Breast epithelium (tissue), 4 donors: ENCODE data around the gene HSPA12B. TPM values are rescaled to one million over a fixed set of nuclear protein-coding genes. Genes with fewer than 3 reads are reported as not detected.
A peak's percentile ranks its signal among the peaks of the same experiment; 100 is the strongest.

Experiments used
- DNase-seq, 2 donors: peaks; one replicate each; pipeline ENCODE4 v3.0.0-alpha.2; 2019; ENCODE audit warnings: low spot score in 2 of 2
- H3K27ac ChIP-seq, 2 donors: fragments of 200-600 bp; sonication (generic) in 1 of 2; one replicate each; pipeline ENCODE4 v1.5.1; 2016 to 2019; ENCODE audit warnings: mild to moderate bottlenecking in 1 of 2
- H3K27me3 ChIP-seq, 2 donors: fragments of 200-600 bp; sonication (generic) in 1 of 2; one replicate each; pipeline versions ENCODE4 v1.5.1 to v1.6.0; 2017 to 2019; ENCODE audit warnings: control low read depth in 1 of 2, mild to moderate bottlenecking in 1 of 2
- H3K36me3 ChIP-seq: fragments of 200-600 bp; one replicate; pipeline ENCODE4 v1.5.1; 2019
- H3K4me1 ChIP-seq, 2 donors: fragments of 200-600 bp; sonication (generic); one replicate each; pipeline ENCODE4 v1.5.1; 2016 to 2019; ENCODE audit warnings: control low read depth in 1 of 2
- H3K4me3 ChIP-seq, 3 donors: fragments of 200-600 bp; sonication (generic); 1 replicate in 2 of 3; 2 replicates in 1 of 3; pipeline ENCODE4 v1.5.1; 2016 to 2019; ENCODE audit warnings: mild to moderate bottlenecking in 3 of 3, moderate library complexity in 2 of 3
- H3K9me3 ChIP-seq, 2 donors: fragments of 200-600 bp; sonication (generic) in 1 of 2; one replicate each; pipeline ENCODE4 v1.5.1; 2016 to 2019; ENCODE audit warnings: control low read depth in 1 of 2
- CTCF ChIP-seq, 3 donors: fragments of 450-650 bp; IDR thresholded peaks; one replicate each; pipeline ENCODE4 v1.5.1; 2016 to 2017; ENCODE audit warnings: antibody characterized with exemption in 3 of 3, mild to moderate bottlenecking in 3 of 3, moderate library complexity in 3 of 3
- POLR2A ChIP-seq: fragments of 450-650 bp; IDR thresholded peaks from one replicate; pipeline ENCODE4 v1.6.1; 2016; ENCODE audit warnings: antibody characterized with exemption, mild to moderate bottlenecking, moderate library complexity
- POLR2AphosphoS5 ChIP-seq, 3 donors: sonication (generic); formaldehyde crosslinking; IDR thresholded peaks; one replicate each; pipeline ENCODE4 v1.6.1; 2017; ENCODE audit warnings: antibody characterized with exemption in 3 of 3
- intact Hi-C: fragments of 100-400 bp; cut with DNase I; formaldehyde crosslinking; loops from one replicate; pipeline ENCODE4 v1.15.1; 2023; ENCODE audit warnings: low total_unique reads
- total RNA-seq, 3 donors: library from RNA; depleted of rRNA; stranded (reverse); fragments of >200 nt; gene quantifications; one replicate each; pipeline ENCODE4 v1.1.0, GENCODE V29; 2016

The HSPA12B gene
- total RNA-seq, 3 donors from 2014 or later: 7.0 to 25.2 (median 9.3) TPM

GRCh38 chr20:3754276-3754630 lies 21.8 kb downstream of the HSPA12B start:
- no peaks in the 10 kb centered on the region for H3K4me1 ChIP-seq
- H3K27ac ChIP-seq: no peak overlapping the region
- TF ChIP-seq POLR2A: no peak
- no peak for TF ChIP-seq POLR2AphosphoS5 (IDR thresholded peaks at IDR 0.05)
- no peak for TF ChIP-seq CTCF (IDR thresholded peaks at IDR 0.05)

GRCh38 chr20:3755269-3755668 lies 22.8 kb downstream of the HSPA12B start:
- Histone ChIP-seq H3K9me3 (no peaks in the 10 kb centered on the region), H3K36me3 (no peaks in the 10 kb centered on the region), H3K27ac (no peak overlapping the region), H3K27me3 (peaks cover 3 to 12% of the 10 kb centered on the region in 2 donors), H3K4me3 (no peak overlapping the region), H3K4me1 (no peaks in the 10 kb centered on the region)
- intact Hi-C loops: no loop called here
- DNase-seq: no peak
- TF ChIP-seq CTCF (IDR thresholded peaks at IDR 0.05) (no peak), POLR2AphosphoS5 (IDR thresholded peaks at IDR 0.05) (no peak), POLR2A (no peak)

More at GRCh38 chr20:3754276-3754630, 21.8 kb downstream of the HSPA12B start:
- Histone ChIP-seq H3K27me3 (peaks cover 7 to 21% of the 10 kb centered on the region in 2 donors), H3K9me3 (no peaks in the 10 kb centered on the region), H3K36me3 (no peaks in the 10 kb centered on the region), H3K4me3 (no peak overlapping the region)
- no peak for DNase-seq
- intact Hi-C loops: no loop called here

- no peaks in the 10 kb centered on the region for H3K9me3 ChIP-seq
- no peak for TF ChIP-seq POLR2A
- no peak for TF ChIP-seq CTCF (IDR thresholded peaks at IDR 0.05)
- TF ChIP-seq POLR2AphosphoS5 (IDR thresholded peaks at IDR 0.05): no peak
- H3K36me3 ChIP-seq: no peaks in the 10 kb centered on the region
- peaks cover 0 to 5% of the 10 kb centered on the region in 2 donors for H3K27me3 ChIP-seq
- no peak overlapping the region for H3K27ac ChIP-seq
- no peak for DNase-seq
- no peaks in the 10 kb centered on the region for H3K4me1 ChIP-seq
- intact Hi-C loops: no loop called here
- no peak overlapping the region for H3K4me3 ChIP-seq
These were observed 23.5 kb downstream of the HSPA12B start for GRCh38 chr20:3755814-3756480.

- no peaks in the 10 kb centered on the region for H3K4me1 ChIP-seq
These were observed 24.8 kb downstream of the HSPA12B start for GRCh38 chr20:3757268-3757667.

More at GRCh38 chr20:3757268-3757667, 24.8 kb downstream of the HSPA12B start:
- DNase-seq: no peak
- Histone ChIP-seq H3K27me3 (no peaks in the 10 kb centered on the region), H3K9me3 (no peaks in the 10 kb centered on the region), H3K36me3 (no peaks in the 10 kb centered on the region), H3K27ac (peak overlapping the region in 1 of 2 donors; percentile 55), H3K4me3 (no peak overlapping the region)
- TF ChIP-seq POLR2AphosphoS5 (IDR thresholded peaks at IDR 0.05) (no peak), POLR2A (no peak), CTCF (IDR thresholded peaks at IDR 0.05) (no peak)
- intact Hi-C loops: no loop called here
